H1 (cell line): ENCODE measurements around the gene ZNF672.

Experiments
- BRCA1 ChIP-seq: IDR thresholded peaks from 2 replicates; pipeline ENCODE4 v1.6.1; 2012; ENCODE audit warnings: low read depth, low read length, improper control_type of control experiment
- CHD2 ChIP-seq: IDR thresholded peaks from 2 replicates; pipeline ENCODE4 v1.6.1; 2012; ENCODE audit warnings: low read length, improper control_type of control experiment
- GABPA ChIP-seq: IDR thresholded peaks from 2 replicates; pipeline ENCODE4 v1.6.1; 2011; ENCODE audit warnings: mild to moderate bottlenecking, low read length, moderate library complexity, borderline replicate concordance; ENCODE audit not compliant: insufficient read depth
- POLR2A ChIP-seq, 2 experiments: IDR thresholded peaks; 1 replicate in 1 of 2; 2 replicates in 1 of 2; pipeline ENCODE4 v1.6.1; 2011; ENCODE audit warnings: low read depth in 2 of 2, low read length in 2 of 2, mild to moderate bottlenecking in 2 of 2; ENCODE audit errors: control extremely low read depth in 1 of 2
- POLR2AphosphoS5 ChIP-seq: IDR thresholded peaks from 2 replicates; pipeline ENCODE4 v1.6.1; 2011; ENCODE audit warnings: low read depth, low read length
- SP4 ChIP-seq: IDR thresholded peaks from 2 replicates; pipeline ENCODE4 v1.6.1; 2012; ENCODE audit warnings: low read length, inconsistent platforms
- SUZ12 ChIP-seq: fragments of 200-600 bp; sonication (generic); IDR thresholded peaks from 2 replicates; pipeline ENCODE4 v1.6.1; 2012; ENCODE audit warnings: mild to moderate bottlenecking, inconsistent platforms, low read length, moderate library complexity, mixed read lengths
- TCF12 ChIP-seq: IDR thresholded peaks from 2 replicates; pipeline ENCODE4 v1.6.1; 2011; ENCODE audit warnings: low read depth, mild to moderate bottlenecking, low read length
- TF ChIP-seq, protein P1 (sequence below): IDR thresholded peaks from 2 replicates; pipeline ENCODE4 v1.6.1; 2011; ENCODE audit warnings: low read length, improper control_type of control experiment
- TF ChIP-seq, protein P2 (sequence below): IDR thresholded peaks from 2 replicates; pipeline ENCODE4 v1.6.1; 2012; ENCODE audit warnings: inconsistent platforms

DNA sequence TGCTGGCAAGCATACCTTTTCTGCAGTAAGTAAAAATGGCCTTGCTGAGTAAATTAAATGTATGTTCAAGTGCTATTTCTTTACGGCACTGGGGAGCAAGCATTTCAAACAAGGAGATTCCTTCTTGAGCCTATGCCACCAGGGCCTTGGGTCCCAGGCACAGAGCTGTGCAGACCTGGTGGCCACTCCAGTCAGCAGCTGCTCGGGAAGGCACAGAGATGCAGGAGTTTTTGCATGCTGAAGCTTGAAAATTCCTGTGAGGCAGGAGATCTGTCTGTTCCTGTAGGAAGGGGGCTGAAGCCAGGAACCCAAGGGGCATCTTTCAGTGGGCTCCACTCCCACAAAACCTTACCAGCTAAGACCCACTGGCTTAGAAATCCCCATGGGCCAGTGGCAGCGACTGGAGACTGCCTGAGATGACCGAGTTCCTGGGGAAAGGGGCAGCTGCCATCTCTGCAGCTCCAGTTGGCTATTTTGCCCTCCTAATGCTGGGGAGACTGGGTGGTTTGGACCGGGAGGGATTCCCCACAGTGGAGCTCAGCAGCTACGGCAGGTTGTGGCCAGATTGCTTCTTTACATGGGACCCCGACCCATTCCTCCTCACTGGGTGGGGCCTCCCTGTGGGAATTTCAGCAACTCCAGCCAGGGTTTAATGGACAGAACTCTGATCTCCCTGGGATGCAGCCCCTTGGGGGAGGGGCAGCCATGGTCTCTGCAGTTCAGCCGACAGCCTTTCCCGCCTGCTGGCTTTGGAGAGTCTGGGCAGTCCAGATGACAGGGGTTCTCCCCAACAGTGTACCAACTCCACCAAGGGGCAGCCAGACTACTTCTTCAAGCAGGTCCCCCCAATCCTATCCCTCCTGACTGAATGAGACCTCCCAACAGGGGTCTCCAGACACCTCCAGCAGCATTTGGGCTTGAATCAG lies 59.7 kb downstream of the ZNF672 start:
- TF ChIP-seq GABPA (no peak), POLR2A (IDR thresholded peaks at IDR 0.05; ENCODE audit: control extremely low read depth in 1 of 2, low read depth in 2 of 2, low read length in 2 of 2) (no peak), TCF12 (no peak), POLR2AphosphoS5 (no peak), SUZ12 (no peak), SP4 (no peak), BRCA1 (no peak), CHD2 (no peak)
- TF ChIP-seq, protein P1, sequence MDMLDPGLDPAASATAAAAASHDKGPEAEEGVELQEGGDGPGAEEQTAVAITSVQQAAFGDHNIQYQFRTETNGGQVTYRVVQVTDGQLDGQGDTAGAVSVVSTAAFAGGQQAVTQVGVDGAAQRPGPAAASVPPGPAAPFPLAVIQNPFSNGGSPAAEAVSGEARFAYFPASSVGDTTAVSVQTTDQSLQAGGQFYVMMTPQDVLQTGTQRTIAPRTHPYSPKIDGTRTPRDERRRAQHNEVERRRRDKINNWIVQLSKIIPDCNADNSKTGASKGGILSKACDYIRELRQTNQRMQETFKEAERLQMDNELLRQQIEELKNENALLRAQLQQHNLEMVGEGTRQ, result no peak
- TF ChIP-seq, protein P2, sequence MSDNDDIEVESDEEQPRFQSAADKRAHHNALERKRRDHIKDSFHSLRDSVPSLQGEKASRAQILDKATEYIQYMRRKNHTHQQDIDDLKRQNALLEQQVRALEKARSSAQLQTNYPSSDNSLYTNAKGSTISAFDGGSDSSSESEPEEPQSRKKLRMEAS, result no peak
